ENCODE measurements around the gene TAS2R30.

Gene TAS2R30

GRCh38 chr12:11154400-11154925, 20.0 kb upstream of the TAS2R30 start:
- Histone ChIP-seq H4K12ac (ENCODE audit: low read depth, low read length) (no peak overlapping the region), H3K27ac (ENCODE audit: low read depth, low read length) (peak overlapping the region; percentile 47), H2AFZ (ENCODE audit: insufficient read depth, low read length, poor library complexity) (no peak overlapping the region), H3K23ac (ENCODE audit: low read length) (no peak overlapping the region), H2BK120ac (ENCODE audit: insufficient read depth, low read length, poor library complexity) (no peak overlapping the region), H3K9ac (ENCODE audit: low read length) (no peak overlapping the region), H3K27me3 (ENCODE audit: insufficient read depth, low read length) (no peaks in the 10 kb centered on the region), H3K4me3 (ENCODE audit: low read depth, low read length) (no peak overlapping the region), H3K79me2 (ENCODE audit: control insufficient read depth, insufficient read depth, low read length, poor library complexity) (no peaks in the 10 kb centered on the region), H2BK12ac (ENCODE audit: low read length) (no peak overlapping the region), H2BK5ac (ENCODE audit: low read depth, low read length, poor library complexity) (no peak overlapping the region), H4K91ac (ENCODE audit: low read depth, low read length) (no peak overlapping the region), H3K4me2 (ENCODE audit: low read length) (no peak overlapping the region), H2AK5ac (ENCODE audit: low read length) (no peak overlapping the region), H3K9me3 (ENCODE audit: insufficient read depth, low read depth, low read length) (peaks cover 2% of the 10 kb centered on the region), H3K79me1 (ENCODE audit: low read length) (no peaks in the 10 kb centered on the region), H3K14ac (ENCODE audit: low read length) (no peak overlapping the region), H3K36me3 (ENCODE audit: control insufficient read depth in 1 of 2, insufficient read depth in 2 of 2, low read length in 2 of 2) (peaks cover 3% of the 10 kb centered on the region in 2 experiments), H4K8ac (ENCODE audit: low read depth, low read length) (no peak overlapping the region), H3K4ac (ENCODE audit: low read depth, low read length) (no peak overlapping the region), H3K18ac (ENCODE audit: low read length) (no peak overlapping the region), H3K4me1 (ENCODE audit: control insufficient read depth in 1 of 2, insufficient read depth in 2 of 2, low read length in 2 of 2) (no peaks in the 10 kb centered on the region)
- peak; percentile 32 to 90 for DNase-seq
- no CpG with 5 or more reads among the region's 1 CpG for WGBS (ENCODE audit: extremely low coverage, insufficient coverage, insufficient read length)

GRCh38 chr12:11152725-11153124, 18.3 kb upstream of the TAS2R30 start:
- H3K27ac ChIP-seq (ENCODE audit: low read depth, low read length): no peak overlapping the region
- H2AFZ ChIP-seq (ENCODE audit: insufficient read depth, low read length, poor library complexity): no peak overlapping the region

GRCh38 chr12:11150832-11151231, 16.4 kb upstream of the TAS2R30 start:
- Histone ChIP-seq H3K18ac (ENCODE audit: low read length) (no peak overlapping the region), H3K9ac (ENCODE audit: low read length) (no peak overlapping the region), H2AK5ac (ENCODE audit: low read length) (no peak overlapping the region), H3K79me1 (ENCODE audit: low read length) (no peaks in the 10 kb centered on the region), H3K4me2 (ENCODE audit: low read length) (no peak overlapping the region), H4K12ac (ENCODE audit: low read depth, low read length) (no peak overlapping the region), H2BK120ac (ENCODE audit: insufficient read depth, low read length, poor library complexity) (no peak overlapping the region), H3K14ac (ENCODE audit: low read length) (no peak overlapping the region), H3K23ac (ENCODE audit: low read length) (no peak overlapping the region), H3K27me3 (ENCODE audit: insufficient read depth, low read length) (no peaks in the 10 kb centered on the region), H3K27ac (ENCODE audit: low read depth, low read length) (no peak overlapping the region), H3K9me3 (ENCODE audit: insufficient read depth, low read depth, low read length) (peaks cover 2% of the 10 kb centered on the region), H3K79me2 (ENCODE audit: control insufficient read depth, insufficient read depth, low read length, poor library complexity) (no peaks in the 10 kb centered on the region), H3K4ac (ENCODE audit: low read depth, low read length) (peak overlapping the region; percentile 83), H3K4me1 (ENCODE audit: control insufficient read depth in 1 of 2, insufficient read depth in 2 of 2, low read length in 2 of 2) (no peaks in the 10 kb centered on the region), H4K8ac (ENCODE audit: low read depth, low read length) (no peak overlapping the region), H4K91ac (ENCODE audit: low read depth, low read length) (no peak overlapping the region), H2AFZ (ENCODE audit: insufficient read depth, low read length, poor library complexity) (no peak overlapping the region), H2BK5ac (ENCODE audit: low read depth, low read length, poor library complexity) (no peak overlapping the region), H3K4me3 (ENCODE audit: low read depth, low read length) (no peak overlapping the region), H3K36me3 (ENCODE audit: control insufficient read depth in 1 of 2, insufficient read depth in 2 of 2, low read length in 2 of 2) (peaks cover 3 to 5% of the 10 kb centered on the region in 2 experiments), H2BK12ac (ENCODE audit: low read length) (no peak overlapping the region)
- DNase-seq: no peak
- WGBS (ENCODE audit: extremely low coverage, insufficient coverage, insufficient read length): no CpG with 5 or more reads among the region's 1 CpG

More at GRCh38 chr12:11152725-11153124, 18.3 kb upstream of the TAS2R30 start:
- no CpG with 5 or more reads among the region's 2 CpGs for WGBS (ENCODE audit: extremely low coverage, insufficient coverage, insufficient read length)
- no peak overlapping the region for H4K8ac ChIP-seq (ENCODE audit: low read depth, low read length)
- no peaks in the 10 kb centered on the region for H3K79me1 ChIP-seq (ENCODE audit: low read length)
- H2BK120ac ChIP-seq (ENCODE audit: insufficient read depth, low read length, poor library complexity): no peak overlapping the region
- no peak overlapping the region for H3K9ac ChIP-seq (ENCODE audit: low read length)
- no peak overlapping the region for H3K4me2 ChIP-seq (ENCODE audit: low read length)
- H3K18ac ChIP-seq (ENCODE audit: low read length): no peak overlapping the region
- H3K36me3 ChIP-seq (ENCODE audit: control insufficient read depth in 1 of 2, insufficient read depth in 2 of 2, low read length in 2 of 2): peaks cover 3% of the 10 kb centered on the region in 2 experiments
- no peak overlapping the region for H2BK5ac ChIP-seq (ENCODE audit: low read depth, low read length, poor library complexity)
- no peak overlapping the region for H4K12ac ChIP-seq (ENCODE audit: low read depth, low read length)
- H3K14ac ChIP-seq (ENCODE audit: low read length): no peak overlapping the region
- H3K27me3 ChIP-seq (ENCODE audit: insufficient read depth, low read length): no peaks in the 10 kb centered on the region
- no peaks in the 10 kb centered on the region for H3K79me2 ChIP-seq (ENCODE audit: control insufficient read depth, insufficient read depth, low read length, poor library complexity)
- H3K23ac ChIP-seq (ENCODE audit: low read length): no peak overlapping the region
- H3K4me3 ChIP-seq (ENCODE audit: low read depth, low read length): no peak overlapping the region
- H2AK5ac ChIP-seq (ENCODE audit: low read length): no peak overlapping the region
- peaks cover 2% of the 10 kb centered on the region for H3K9me3 ChIP-seq (ENCODE audit: insufficient read depth, low read depth, low read length)
- H4K91ac ChIP-seq (ENCODE audit: low read depth, low read length): no peak overlapping the region
- H3K4ac ChIP-seq (ENCODE audit: low read depth, low read length): no peak overlapping the region
- H2BK12ac ChIP-seq (ENCODE audit: low read length): no peak overlapping the region
- no peak for DNase-seq
- no peaks in the 10 kb centered on the region for H3K4me1 ChIP-seq (ENCODE audit: control insufficient read depth in 1 of 2, insufficient read depth in 2 of 2, low read length in 2 of 2)

- Histone ChIP-seq H3K23ac (ENCODE audit: low read length) (no peak overlapping the region), H3K4me1 (ENCODE audit: control insufficient read depth in 1 of 2, insufficient read depth in 2 of 2, low read length in 2 of 2) (no peaks in the 10 kb centered on the region), H2BK120ac (ENCODE audit: insufficient read depth, low read length, poor library complexity) (no peak overlapping the region), H3K18ac (ENCODE audit: low read length) (no peak overlapping the region), H3K4me2 (ENCODE audit: low read length) (no peak overlapping the region), H2AFZ (ENCODE audit: insufficient read depth, low read length, poor library complexity) (no peak overlapping the region), H3K79me1 (ENCODE audit: low read length) (no peaks in the 10 kb centered on the region), H3K36me3 (ENCODE audit: control insufficient read depth in 1 of 2, insufficient read depth in 2 of 2, low read length in 2 of 2) (peaks cover 3 to 8% of the 10 kb centered on the region in 2 experiments), H3K4ac (ENCODE audit: low read depth, low read length) (no peak overlapping the region), H3K79me2 (ENCODE audit: control insufficient read depth, insufficient read depth, low read length, poor library complexity) (no peaks in the 10 kb centered on the region), H4K12ac (ENCODE audit: low read depth, low read length) (no peak overlapping the region), H4K91ac (ENCODE audit: low read depth, low read length) (no peak overlapping the region), H2BK5ac (ENCODE audit: low read depth, low read length, poor library complexity) (no peak overlapping the region), H3K27me3 (ENCODE audit: insufficient read depth, low read length) (no peaks in the 10 kb centered on the region), H2AK5ac (ENCODE audit: low read length) (no peak overlapping the region), H3K4me3 (ENCODE audit: low read depth, low read length) (peak overlapping the region; percentile 3), H3K27ac (ENCODE audit: low read depth, low read length) (no peak overlapping the region), H3K14ac (ENCODE audit: low read length) (no peak overlapping the region), H4K8ac (ENCODE audit: low read depth, low read length) (no peak overlapping the region), H3K9me3 (ENCODE audit: insufficient read depth, low read depth, low read length) (peaks cover 2% of the 10 kb centered on the region), H2BK12ac (ENCODE audit: low read length) (no peak overlapping the region), H3K9ac (ENCODE audit: low read length) (no peak overlapping the region)
- WGBS (ENCODE audit: extremely low coverage, insufficient coverage, insufficient read length): no CpG with 5 or more reads among the region's 1 CpG
- no peak for DNase-seq
Observed at GRCh38 chr12:11147420-11147819, 13.0 kb upstream of the TAS2R30 start.

All from trophoblast cell (in vitro differentiated cells and primary cell).